NOMO-1 treated with DMSO at 0.1 percent for 48 hours (cell line): Measurements from ENCODE around the gene ADPRM.

Experiments
- DNase-seq: peaks from one replicate; lab custom pipeline; 2025; ENCODE audit not compliant: unreplicated experiment; lab: John Stamatoyannopoulos, UW

Gene ADPRM

DNA sequence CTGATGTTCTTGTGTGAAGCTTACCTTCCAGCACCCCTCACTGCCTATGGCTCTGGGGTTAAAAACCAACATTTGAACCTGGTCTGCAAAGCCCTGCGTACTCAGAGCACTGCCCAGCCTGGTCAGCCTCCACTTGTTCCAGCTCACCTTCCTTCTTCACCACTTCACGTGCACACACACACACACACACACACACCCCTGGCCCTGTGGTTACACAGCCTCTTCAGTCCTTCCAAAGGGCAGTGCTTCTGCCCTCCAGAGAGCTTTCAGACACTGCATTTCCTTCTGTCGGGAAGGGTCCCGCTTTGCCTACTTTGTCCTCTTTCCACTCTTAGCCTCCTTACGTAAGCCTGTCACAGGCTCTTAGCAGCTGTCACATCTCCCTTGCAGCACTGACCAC lies 42.0 kb downstream of the ADPRM start:
- DNase-seq, result no peak

DNA sequence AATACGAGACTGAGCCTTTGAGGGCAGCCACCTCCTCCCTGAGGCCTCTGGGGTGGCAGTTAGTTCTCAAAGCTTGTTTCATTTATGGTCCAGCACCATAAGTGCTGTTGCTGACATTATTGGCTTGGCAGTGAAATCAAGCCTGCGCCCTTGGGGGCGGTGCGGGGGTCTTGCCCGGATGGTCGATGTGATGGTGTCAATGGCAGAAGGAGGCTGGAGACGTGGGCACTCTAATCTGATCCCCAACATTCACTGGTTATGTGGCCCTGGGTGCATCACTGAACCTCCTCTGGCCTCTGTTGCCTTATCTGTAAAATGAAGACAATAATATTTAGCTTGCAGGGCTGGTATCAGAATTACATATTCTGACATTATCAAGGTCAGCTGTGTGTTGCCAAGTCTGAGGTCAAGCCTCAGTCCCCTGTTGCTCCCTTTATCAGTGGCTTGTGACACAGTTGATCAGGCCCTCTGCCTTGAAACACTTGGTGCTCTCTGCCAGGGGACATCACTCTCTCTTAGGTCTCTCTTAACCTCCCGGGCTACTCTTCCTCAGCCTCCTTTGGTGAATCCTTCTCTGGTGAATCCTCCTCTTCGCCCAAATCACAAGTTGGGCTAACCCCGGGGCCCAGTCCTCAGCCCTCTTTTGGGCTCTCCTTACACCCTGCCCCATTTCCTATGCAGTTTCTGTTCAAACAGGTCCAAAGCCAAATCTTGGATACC lies 44.2 kb downstream of the ADPRM start:
- no peak for DNase-seq

DNA sequence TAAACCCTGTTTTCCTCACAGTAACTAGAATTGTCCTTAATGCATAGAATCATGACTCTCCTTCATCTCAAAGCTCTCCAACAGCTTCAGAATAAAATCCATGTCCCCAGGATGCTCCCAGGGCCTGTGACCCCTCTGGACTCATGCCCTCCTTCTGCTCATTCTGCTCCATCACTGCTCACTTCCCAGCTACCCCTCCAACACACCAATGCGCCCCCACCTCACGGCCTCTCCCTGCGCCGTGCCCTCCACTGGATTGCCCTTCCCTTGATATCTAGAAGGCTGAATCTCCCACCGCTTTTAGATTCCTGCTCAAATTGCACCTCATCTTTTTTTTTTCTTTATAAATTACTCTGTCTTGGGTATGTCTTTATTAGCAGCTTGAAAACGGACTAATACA lies 45.0 kb downstream of the ADPRM start:
- no peak for DNase-seq

DNA sequence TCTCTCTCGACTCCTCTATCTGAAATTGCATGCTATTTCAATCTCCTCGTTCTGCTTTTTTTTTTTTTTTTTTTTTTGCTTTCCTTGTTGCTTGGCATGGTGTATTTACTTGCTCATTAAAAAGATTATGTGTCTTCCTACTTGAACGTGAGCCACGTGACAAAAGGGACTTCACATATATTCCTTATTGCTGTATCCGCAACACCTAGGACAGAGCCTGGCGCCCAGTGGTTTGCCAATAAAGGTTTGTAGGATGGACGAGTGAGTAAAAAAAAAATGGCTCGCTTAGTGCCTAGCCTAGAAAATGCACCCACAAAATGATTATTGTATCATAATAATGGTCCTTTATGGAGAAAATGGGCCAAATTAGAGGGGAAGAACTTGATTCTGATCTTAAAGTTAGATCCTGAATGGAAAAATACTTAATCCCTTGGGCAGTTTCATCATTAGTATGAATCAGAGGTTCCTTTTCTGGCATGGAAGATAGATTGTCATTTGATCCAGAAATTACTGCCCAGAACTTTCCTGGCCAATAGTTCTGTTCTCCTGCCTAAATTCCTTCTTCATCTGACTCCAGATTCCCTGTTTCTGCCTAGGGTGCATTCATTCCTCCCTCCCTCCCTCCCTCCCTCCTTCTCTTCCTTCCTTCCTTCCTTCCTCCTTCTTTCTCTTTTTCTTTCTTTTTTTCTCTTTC lies 46.1 kb downstream of the ADPRM start:
- no peak for DNase-seq

DNA sequence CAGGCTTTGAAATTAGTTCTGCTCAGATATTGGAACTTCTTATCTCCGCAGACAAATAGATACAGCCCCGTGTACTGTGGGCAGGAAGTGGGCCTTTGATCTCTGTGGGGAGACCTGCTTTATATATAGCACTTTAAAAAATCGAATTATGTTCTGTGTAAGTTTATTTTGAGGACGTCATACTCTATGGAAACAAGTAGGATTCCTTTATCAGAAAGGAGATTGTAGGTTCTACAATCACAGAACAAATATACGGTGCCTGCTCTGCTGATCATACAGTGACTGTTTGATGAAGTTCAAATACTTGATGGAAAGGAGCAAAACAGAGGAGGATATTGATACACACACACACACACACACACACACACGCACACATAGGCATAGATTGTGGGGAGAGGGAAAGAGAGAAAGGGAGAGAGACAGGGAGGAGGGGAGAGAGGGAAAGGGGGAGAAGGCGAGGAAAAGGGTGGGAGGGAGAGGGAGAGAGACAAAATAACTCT lies 47.2 kb downstream of the ADPRM start:
- DNase-seq, result no peak

- DNase-seq, result no peak
Observed at GRCh38 chr17:10745231-10745630, 47.8 kb downstream of the ADPRM start.

DNA sequence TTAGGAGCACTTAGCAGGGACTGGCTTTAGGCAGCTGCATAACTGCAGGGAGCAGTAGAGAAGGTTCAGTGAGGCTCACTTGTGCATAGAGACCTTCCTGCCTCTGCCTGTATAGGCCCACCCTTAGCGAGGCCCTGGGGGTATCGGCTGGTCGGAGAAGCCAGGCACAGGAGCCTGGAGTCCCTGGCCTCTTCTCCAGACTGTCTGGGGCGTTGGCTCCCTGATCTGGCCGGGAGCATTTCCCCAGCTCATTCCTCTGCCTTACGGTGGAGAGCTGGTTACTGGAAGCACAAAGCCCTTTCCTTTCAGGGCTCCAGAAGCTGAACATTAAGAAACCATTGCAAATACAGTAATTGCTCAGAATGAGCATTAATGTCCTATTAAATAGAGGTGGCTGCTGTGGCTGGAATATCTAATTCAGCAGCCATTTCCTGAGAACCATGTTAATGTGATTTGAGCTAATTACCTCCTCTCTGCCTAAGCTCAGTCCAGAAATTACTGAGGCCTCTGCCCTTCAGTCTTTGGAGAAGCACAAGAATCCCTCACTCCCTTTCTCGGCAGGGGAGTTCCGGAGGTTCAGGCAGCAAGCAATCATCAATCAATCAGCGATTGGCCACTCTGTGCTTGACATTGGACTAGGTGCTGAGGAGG lies 51.3 kb downstream of the ADPRM start:
- no peak for DNase-seq

GRCh38 chr17:10750210-10750609 lies 52.8 kb downstream of the ADPRM start:
- DNase-seq, result no peak

DNA sequence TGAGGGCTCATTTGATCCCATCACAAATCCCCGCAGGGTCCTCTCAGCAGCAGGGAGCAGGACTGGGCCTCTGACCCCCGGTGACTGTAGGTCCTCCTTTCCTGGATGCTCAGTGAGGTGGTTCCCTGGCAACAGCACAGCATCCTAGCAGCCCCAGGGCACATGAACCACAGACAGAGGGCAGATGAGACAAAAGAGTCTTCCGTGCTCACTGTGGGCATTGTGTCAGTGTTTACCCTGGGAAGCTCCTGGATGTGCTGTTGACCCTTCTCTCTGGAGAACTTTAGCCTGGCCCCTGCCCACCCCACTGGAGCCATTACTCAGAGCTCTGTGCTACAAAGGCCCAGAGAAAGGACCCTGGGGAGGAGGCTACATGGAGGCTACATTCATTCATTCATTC lies 54.2 kb downstream of the ADPRM start:
- no peak for DNase-seq

DNA sequence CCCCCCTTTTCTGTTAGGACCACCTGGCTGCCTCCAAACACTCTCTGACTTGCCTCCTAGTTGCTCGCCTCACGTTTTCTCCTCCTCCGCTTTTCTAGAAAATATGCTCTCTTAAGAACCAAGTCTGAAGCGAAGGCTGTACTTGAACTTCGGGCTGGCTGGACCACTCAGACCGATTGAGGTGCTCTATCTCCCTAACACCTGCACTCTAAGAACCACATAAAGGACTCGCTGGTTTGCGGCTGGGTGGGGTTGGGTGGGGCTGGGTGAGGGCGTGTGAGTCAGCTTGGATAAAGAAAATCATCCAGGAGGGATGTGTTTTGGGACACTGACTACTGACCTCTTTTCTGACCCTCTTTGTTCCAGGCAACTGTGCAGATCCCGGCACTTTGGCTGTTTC lies 55.3 kb downstream of the ADPRM start:
- DNase-seq, result no peak

GRCh38 chr17:10754109-10754508 lies 56.7 kb downstream of the ADPRM start:
- peak; percentile 21 for DNase-seq

DNA sequence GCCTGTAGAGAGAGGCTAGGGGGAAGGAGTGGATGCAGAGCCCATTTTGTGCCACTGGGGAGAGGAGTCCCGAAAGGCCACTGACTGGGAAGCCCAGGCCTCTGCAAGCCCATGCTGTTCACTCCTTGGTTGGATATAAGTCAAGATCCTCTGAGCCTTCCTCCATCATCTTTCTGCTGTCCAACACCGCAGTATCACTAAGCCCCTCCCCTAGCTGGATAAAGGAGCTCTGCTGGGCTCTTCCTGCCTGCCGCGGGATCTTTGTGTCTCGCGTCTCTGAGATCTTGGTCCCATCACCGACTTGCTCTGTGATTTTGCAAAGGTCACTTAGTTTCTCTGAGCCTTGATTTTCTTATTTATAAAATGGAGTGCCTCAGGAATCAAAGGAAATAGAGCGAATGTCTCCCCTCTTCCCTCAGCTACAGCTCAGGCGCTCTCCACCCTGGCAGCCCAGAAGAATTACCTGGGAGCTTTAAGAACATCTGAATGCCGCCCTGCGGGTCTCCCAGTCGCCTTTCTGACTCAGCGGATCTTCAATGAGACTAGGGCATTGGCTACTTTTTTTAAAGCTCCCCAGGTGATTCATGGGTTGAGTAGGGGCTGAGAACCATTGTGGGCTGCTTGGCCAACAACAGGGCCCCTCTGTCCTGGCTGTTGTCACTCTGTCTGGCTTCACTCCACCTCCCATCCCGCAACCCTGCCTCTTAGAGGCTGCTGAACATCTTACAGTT lies 57.6 kb downstream of the ADPRM start:
- no peak for DNase-seq

GRCh38 chr17:10755592-10756127 lies 58.3 kb downstream of the ADPRM start:
- no peak for DNase-seq

DNA sequence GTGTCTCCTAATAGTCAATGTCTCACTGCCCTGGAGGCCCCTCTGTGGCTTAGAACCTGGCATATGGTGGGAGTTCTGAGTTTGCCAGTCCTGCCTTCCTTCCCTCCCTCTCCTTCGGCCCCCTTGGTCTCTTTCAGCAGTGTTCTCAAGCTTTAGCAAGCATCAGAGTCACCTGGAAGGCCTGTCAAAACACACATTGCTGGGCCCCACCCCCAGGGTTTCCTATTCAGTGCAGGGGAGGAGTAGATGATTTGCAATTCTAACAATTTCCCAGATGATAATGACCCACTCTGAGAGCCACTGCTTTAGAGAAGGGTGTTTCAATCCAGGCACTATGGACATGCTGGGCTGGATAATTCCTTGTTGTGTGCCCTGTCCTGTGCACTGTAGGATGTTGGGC lies 58.8 kb downstream of the ADPRM start:
- DNase-seq, result no peak

GRCh38 chr17:10756619-10757018 lies 59.2 kb downstream of the ADPRM start:
- no peak for DNase-seq

GRCh38 chr17:10757067-10757466 lies 59.7 kb downstream of the ADPRM start:
- no peak for DNase-seq

- DNase-seq, result no peak
Observed at GRCh38 chr17:10757647-10758046, 60.3 kb downstream of the ADPRM start.

DNA sequence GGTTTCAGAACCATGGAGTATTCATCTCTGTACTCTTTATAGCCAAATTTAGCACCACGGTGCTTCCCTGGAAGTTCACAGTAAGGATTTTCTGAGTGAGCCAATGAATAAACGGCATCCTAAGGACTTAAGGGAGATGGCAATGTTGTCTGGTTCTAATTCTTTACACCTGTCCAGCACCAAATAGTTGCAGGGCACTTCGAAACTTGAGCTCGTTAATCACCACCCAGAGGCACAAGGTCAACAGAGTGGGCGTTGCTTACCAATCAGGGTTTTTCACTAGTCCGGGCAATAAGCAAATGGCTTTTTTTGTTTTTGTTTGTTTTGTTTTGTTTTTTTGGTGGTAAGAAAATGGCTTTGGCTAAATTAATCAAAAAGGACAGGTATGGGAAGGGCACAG lies 60.7 kb downstream of the ADPRM start:
- DNase-seq, result no peak
